Mononuclear cell (primary cell): Measurements from ENCODE around the gene TMED1. TPM values are rescaled to one million over a fixed set of nuclear protein-coding genes. Genes with fewer than 3 reads are reported as not detected.
"Not testable (repeated sequence)": the region's sequence is repeated elsewhere in the genome, so short reads cannot be mapped to it uniquely, and the experiment has no call there.

Experiments used
- H3K27me3 ChIP-seq: 2 replicates; pipeline ENCODE4 v1.6.0; 2011; ENCODE audit warnings: low read length, control low read depth; ENCODE audit not compliant: insufficient read depth
- H3K4me1 ChIP-seq: 2 replicates; pipeline ENCODE4 v1.5.1; 2011; ENCODE audit warnings: mild to moderate bottlenecking, low read length, control low read depth; ENCODE audit not compliant: insufficient read depth
- H3K4me3 ChIP-seq: 2 replicates; pipeline ENCODE4 v1.5.1; 2011; ENCODE audit warnings: mild to moderate bottlenecking, low read length, moderate library complexity
- H3K9me3 ChIP-seq: 2 replicates; pipeline ENCODE4 v1.5.1; 2011; ENCODE audit warnings: low read depth, mild to moderate bottlenecking, control low read depth, low read length
- total RNA-seq: library from RNA; depleted of rRNA; stranded (reverse); fragments of >200 nt; gene quantifications from one replicate; pipeline ENCODE4 v1.2.3, GENCODE V29; 2012

TMED1 gene, protein sequence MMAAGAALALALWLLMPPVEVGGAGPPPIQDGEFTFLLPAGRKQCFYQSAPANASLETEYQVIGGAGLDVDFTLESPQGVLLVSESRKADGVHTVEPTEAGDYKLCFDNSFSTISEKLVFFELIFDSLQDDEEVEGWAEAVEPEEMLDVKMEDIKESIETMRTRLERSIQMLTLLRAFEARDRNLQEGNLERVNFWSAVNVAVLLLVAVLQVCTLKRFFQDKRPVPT
- 11.4 TPM for total RNA-seq

DNA sequence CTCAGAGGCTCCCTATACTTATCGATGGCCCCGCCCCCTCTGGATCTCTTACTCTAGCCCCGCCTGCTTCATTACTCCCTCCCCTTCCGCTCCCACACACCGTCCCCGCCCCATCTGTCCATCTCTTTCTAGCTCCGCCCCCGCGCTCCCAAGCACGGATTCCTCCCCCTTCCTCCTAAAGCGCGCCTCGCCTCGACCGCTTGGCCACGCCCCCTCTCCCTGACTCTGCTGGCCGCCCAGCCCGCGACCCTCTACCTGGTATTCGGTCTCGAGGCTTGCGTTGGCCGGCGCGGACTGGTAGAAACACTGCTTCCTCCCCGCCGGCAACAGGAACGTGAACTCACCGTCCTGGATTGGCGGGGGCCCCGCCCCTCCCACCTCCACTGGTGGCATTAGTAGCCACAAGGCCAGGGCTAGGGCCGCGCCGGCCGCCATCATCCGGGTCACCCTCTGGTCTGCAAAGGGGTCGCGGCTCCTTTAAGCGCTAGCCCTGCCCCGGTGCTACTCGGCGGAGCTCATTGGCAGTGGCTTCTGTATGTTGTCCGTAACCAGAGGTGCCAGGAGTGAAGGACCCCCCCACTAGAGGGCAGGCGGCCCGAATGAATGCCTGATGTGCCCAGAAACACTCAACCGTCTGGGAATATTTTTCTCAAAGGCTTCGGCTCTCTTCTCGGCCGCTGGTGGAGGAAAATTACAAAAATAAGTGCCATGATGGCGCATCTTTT lies at the start of gene TMED1:
TMED1 (minus strand) TSS at position 459 of the 725 bp plus-strand sequence; CDS start at position 438, 21 bp downstream.
- Histone ChIP-seq H3K4me1 (peaks cover 18% of the 10 kb centered on the region), H3K4me3 (peak within 1 kb of the TSS; percentile 93), H3K27me3 (no peaks in the 10 kb centered on the region), H3K9me3 (no peaks in the 10 kb centered on the region)

DNA sequence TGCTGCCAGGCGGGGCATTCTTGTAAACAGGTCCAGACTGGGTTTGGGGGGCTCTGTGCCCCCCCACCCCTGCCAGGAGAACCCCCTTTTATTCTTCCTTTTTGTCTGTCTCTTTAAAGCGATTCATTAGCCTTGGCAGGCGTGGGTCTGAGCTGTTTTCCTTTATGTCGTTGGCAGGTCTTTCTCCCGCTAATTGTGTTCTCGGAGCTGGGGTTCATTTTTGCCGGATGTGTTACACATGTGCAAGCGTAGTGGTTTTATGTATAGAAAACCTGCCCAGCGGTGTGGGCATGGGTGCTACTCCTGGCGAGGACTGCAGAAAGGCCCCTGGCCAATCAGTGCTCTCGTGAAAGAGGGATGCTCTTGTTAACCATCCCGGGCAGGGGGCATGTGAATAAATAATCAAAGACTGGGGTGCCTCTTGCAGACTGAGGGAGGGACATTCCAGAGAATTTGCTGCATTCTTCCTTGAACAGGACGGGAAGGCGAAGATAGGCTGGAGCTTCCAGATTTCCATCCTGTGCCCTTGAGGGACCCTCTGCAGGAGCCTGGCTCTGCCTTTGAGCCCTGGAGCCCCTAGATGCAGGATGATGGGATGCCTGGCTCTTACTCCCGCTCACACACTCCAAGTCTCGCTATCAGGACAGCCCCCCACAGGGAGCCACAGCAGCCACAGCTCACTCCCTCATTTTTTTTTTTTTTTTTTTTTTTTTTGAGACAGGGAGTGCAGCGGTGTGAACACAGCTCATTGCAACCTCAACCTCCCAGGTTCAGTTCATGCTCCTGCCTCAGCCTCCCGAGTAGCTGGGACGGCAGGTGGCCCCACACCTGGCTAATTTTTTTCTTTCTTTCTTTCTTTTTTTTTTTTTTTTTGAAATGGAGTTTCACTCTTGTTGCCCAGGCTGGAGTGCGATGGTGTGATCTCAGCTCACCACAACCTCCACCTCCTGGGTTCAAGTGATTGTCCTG lies 49.5 kb upstream of the TMED1 start:
- H3K4me1 ChIP-seq = no peaks in the 10 kb centered on the region
- H3K27me3 ChIP-seq = no peaks in the 10 kb centered on the region
- no peak overlapping the region for H3K4me3 ChIP-seq
- no peaks in the 10 kb centered on the region for H3K9me3 ChIP-seq

- Histone ChIP-seq H3K4me3 (no peak overlapping the region), H3K4me1 (peaks cover 2% of the 10 kb centered on the region), H3K9me3 (no peaks in the 10 kb centered on the region), H3K27me3 (no peaks in the 10 kb centered on the region)
Observed at GRCh38 chr19:10884274-10884673, 48.3 kb upstream of the TMED1 start.

- Histone ChIP-seq H3K4me1 (peaks cover 19% of the 10 kb centered on the region), H3K27me3 (no peaks in the 10 kb centered on the region), H3K4me3 (no peak overlapping the region), H3K9me3 (no peaks in the 10 kb centered on the region)
Observed at GRCh38 chr19:10882108-10882457, 46.1 kb upstream of the TMED1 start.

- no peak overlapping the region for H3K4me3 ChIP-seq
- H3K27me3 ChIP-seq = no peaks in the 10 kb centered on the region
- H3K4me1 ChIP-seq = peaks cover 24% of the 10 kb centered on the region
- no peaks in the 10 kb centered on the region for H3K9me3 ChIP-seq
Observed at GRCh38 chr19:10881403-10882107, 45.5 kb upstream of the TMED1 start.

GRCh38 chr19:10878253-10878652 lies 42.2 kb upstream of the TMED1 start:
- H3K4me1 ChIP-seq = peaks cover 33% of the 10 kb centered on the region
- H3K9me3 ChIP-seq = no peaks in the 10 kb centered on the region
- H3K4me3 ChIP-seq = no peak overlapping the region
- no peaks in the 10 kb centered on the region for H3K27me3 ChIP-seq

GRCh38 chr19:10877608-10878007 lies 41.6 kb upstream of the TMED1 start:
- not testable (repeated sequence) for H3K27me3 ChIP-seq, H3K9me3 ChIP-seq, H3K4me3 ChIP-seq
- peaks cover 39% of the 10 kb centered on the region for H3K4me1 ChIP-seq

GRCh38 chr19:10876459-10877240 lies 40.6 kb upstream of the TMED1 start:
- no peaks in the 10 kb centered on the region for H3K9me3 ChIP-seq
- no peak overlapping the region for H3K4me3 ChIP-seq
- peaks cover 45% of the 10 kb centered on the region for H3K4me1 ChIP-seq
- no peaks in the 10 kb centered on the region for H3K27me3 ChIP-seq

GRCh38 chr19:10874024-10874423 lies 38.0 kb upstream of the TMED1 start:
- H3K9me3 ChIP-seq = no peaks in the 10 kb centered on the region
- peaks cover 49% of the 10 kb centered on the region for H3K4me1 ChIP-seq
- no peaks in the 10 kb centered on the region for H3K27me3 ChIP-seq
- no peak overlapping the region for H3K4me3 ChIP-seq

DNA sequence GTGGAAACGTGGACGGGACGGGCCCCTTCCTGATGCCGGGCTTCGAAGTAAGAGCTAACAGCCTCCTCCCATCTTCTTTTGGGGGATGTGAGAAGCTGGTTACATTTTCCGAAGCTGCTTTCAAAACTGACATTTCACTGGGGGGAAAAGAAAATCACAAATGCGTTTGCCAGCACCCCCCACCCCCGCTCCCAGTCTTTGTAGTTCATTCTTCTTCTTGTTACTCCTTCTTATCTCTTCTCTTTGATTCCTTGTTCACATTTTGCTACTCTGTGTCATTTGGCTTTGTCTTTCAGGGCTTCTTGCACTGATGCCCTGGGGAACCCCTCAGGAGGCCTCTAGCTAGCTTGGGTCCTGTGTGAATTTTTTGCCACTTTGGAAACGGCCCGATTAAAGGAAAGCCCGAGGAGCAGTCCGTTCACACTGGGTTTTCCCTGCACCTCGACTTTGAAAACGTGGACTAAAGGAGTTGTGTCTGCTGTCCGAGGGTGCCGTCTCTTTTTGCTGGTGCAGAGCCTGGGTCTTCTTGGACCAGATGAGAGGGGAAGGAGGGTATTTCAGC lies 36.6 kb upstream of the TMED1 start:
- H3K9me3 ChIP-seq = no peaks in the 10 kb centered on the region
- peaks cover 51% of the 10 kb centered on the region for H3K4me1 ChIP-seq
- no peaks in the 10 kb centered on the region for H3K27me3 ChIP-seq
- H3K4me3 ChIP-seq = peak overlapping the region; percentile 46

GRCh38 chr19:10871711-10872545 lies 35.9 kb upstream of the TMED1 start:
- no peaks in the 10 kb centered on the region for H3K27me3 ChIP-seq
- peak overlapping the region; percentile 46 for H3K4me3 ChIP-seq
- H3K4me1 ChIP-seq = peaks cover 52% of the 10 kb centered on the region
- H3K9me3 ChIP-seq = no peaks in the 10 kb centered on the region

DNA sequence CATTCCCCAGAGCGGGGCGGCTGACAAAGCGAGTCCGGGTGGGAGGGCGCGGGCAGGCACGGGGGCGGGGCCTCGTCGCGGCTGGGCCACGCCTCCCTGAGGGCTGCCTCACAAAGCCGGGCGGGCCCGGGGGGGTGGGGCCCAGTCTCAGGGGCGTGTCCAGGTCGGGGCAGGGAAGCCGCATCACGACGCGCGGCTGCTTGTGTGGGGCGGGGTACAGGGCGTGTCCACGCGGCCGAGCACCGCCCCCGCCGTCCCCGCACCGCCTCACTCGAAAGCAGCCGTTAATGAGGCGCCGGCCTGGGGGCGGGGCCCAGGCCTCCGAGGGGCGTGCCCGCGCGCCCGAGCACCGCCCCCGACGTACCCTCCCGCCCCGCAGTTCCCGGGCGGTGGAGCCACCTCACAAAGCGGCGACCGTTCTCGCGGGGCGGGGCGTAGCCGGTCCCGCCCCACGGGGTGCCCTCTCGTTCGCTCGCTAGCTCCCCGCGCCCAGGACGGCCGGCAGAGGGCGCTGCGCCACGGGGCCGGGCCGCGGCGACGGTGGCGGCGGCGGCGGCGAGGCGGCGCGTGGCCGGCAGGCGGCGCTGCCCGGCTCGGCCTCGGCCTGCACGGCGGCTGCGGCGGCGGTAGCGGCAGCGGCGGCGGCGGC lies 35.1 kb upstream of the TMED1 start, which contains the start of gene CARM1:
CARM1 (plus strand) TSS at position 599 of the 649 bp plus-strand sequence. CDS start 150 bp downstream, outside the sequence.
- peak within 1 kb of the TSS; percentile 46 for H3K4me3 ChIP-seq

More for the DNA sequence above, 35.1 kb upstream of the TMED1 start, which contains the start of gene CARM1:
- Histone ChIP-seq H3K27me3 (no peaks in the 10 kb centered on the region), H3K4me1 (peaks cover 43% of the 10 kb centered on the region), H3K9me3 (no peaks in the 10 kb centered on the region)
